SK-N-SH (cell line): ENCODE data around the gene TFDP2. TPM values are rescaled to one million over a fixed set of nuclear protein-coding genes. Genes with fewer than 3 reads are reported as not detected.

Experiments
- CTCF ChIA-PET: fragments of 300-600, 350-600 bp; formaldehyde crosslinking; extraction: SDS; loops from one replicate; lab custom pipeline; 2021; lab: Yijun Ruan, JAX
- POLR2A ChIA-PET: fragments of 350-600 bp; sonication (Branson Sonifier 250); formaldehyde crosslinking; extraction: SDS; loops from one replicate; lab custom pipeline; 2020; ENCODE audit warnings: antibody characterized with exemption, inconsistent platforms; lab: Yijun Ruan, JAX
- DNase-seq: peaks from one replicate; pipeline ENCODE4 v3.0.0; 2012
- H2AFZ ChIP-seq: fragments of 200-600 bp; sonication (generic); 2 replicates; pipeline ENCODE4 v1.8.1; 2016; ENCODE audit warnings: antibody characterized with exemption, mild to moderate bottlenecking, low read depth
- H3F3A ChIP-seq: fragments of 200-600 bp; sonication (generic); replicated peaks from 2 replicates; pipeline ENCODE3; 2016; ENCODE audit warnings: antibody characterized with exemption, mild to moderate bottlenecking; ENCODE audit not compliant: insufficient read depth
- H3K27ac ChIP-seq, 2 experiments: fragments of 200-500 bp in 1 of 2; fragments of 200-600 bp in 1 of 2; sonication (Bioruptor generic) in 1 of 2; sonication (generic), shearing (Covaris generic) in 1 of 2; 2 replicates each; pipeline versions ENCODE4 v1.5.1 to v1.6.1; 2014 to 2016; ENCODE audit warnings: low read depth in 2 of 2, inconsistent platforms in 1 of 2, low read length in 1 of 2, mild to moderate bottlenecking in 1 of 2, mixed read lengths in 1 of 2
- H3K27me3 ChIP-seq: fragments of 200-600 bp; sonication (generic), shearing (Covaris generic); 2 replicates; pipeline ENCODE4 v1.6.1; 2016; ENCODE audit warnings: mixed run types; ENCODE audit not compliant: insufficient read depth
- H3K36me3 ChIP-seq, 2 experiments: fragments of 200-500 bp in 1 of 2; fragments of 200-600 bp in 1 of 2; sonication (Bioruptor generic) in 1 of 2; sonication (generic) in 1 of 2; replicated peaks in 1 of 2; 2 replicates each; pipeline versions ENCODE3 to v1.5.1; 2014 to 2016; ENCODE audit warnings: low read length in 1 of 2, mild to moderate bottlenecking in 1 of 2; ENCODE audit not compliant: insufficient read depth in 2 of 2, control insufficient read depth in 1 of 2
- H3K4me1 ChIP-seq, 2 experiments: fragments of 200-500 bp in 1 of 2; fragments of 200-600 bp in 1 of 2; sonication (Bioruptor generic) in 1 of 2; sonication (generic), shearing (Covaris generic) in 1 of 2; 2 replicates each; pipeline versions ENCODE4 v1.5.1 to v1.6.1; 2014 to 2016; ENCODE audit warnings: low read depth in 1 of 2, low read length in 1 of 2, mixed run types in 1 of 2; ENCODE audit not compliant: insufficient read depth in 2 of 2, control insufficient read depth in 1 of 2
- H3K4me2 ChIP-seq: fragments of 200-600 bp; sonication (generic), shearing (Covaris generic); 2 replicates; pipeline ENCODE4 v1.6.1; 2017; ENCODE audit warnings: mixed run types
- H3K4me3 ChIP-seq, 2 experiments: fragments of 200-500 bp in 1 of 2; fragments of 200-600 bp in 1 of 2; sonication (Bioruptor generic) in 1 of 2; sonication (generic), shearing (Covaris generic) in 1 of 2; 2 replicates each; pipeline versions ENCODE4 v1.5.1 to v1.8.1; 2014 to 2016; ENCODE audit warnings: low read depth in 2 of 2, inconsistent platforms in 1 of 2, low read length in 1 of 2, mild to moderate bottlenecking in 1 of 2, mixed read lengths in 1 of 2, moderate library complexity in 1 of 2
- H3K79me2 ChIP-seq: fragments of 200-600 bp; sonication (generic); 2 replicates; pipeline ENCODE4 v1.8.1; 2017; ENCODE audit warnings: mild to moderate bottlenecking; ENCODE audit not compliant: insufficient read depth
- H3K9ac ChIP-seq: fragments of 200-600 bp; sonication (generic); 2 replicates; pipeline ENCODE4 v1.6.1; 2017; ENCODE audit warnings: mixed run types
- H3K9me2 ChIP-seq: fragments of 200-600 bp; sonication (generic); 2 replicates; pipeline ENCODE4 v1.6.1; 2017; ENCODE audit warnings: mixed run types
- H3K9me3 ChIP-seq: fragments of 200-600 bp; sonication (generic); 2 replicates; pipeline ENCODE4 v1.6.1; 2017; ENCODE audit warnings: mixed run types, mild to moderate bottlenecking, moderate library complexity
- H4K20me1 ChIP-seq: fragments of 200-600 bp; sonication (generic); 2 replicates; pipeline ENCODE4 v1.6.1; 2017; ENCODE audit warnings: mild to moderate bottlenecking, mixed run types; ENCODE audit not compliant: insufficient read depth
- CHD2 ChIP-seq: fragments of 150-350 bp; IDR thresholded peaks from 2 replicates; pipeline ENCODE4 v1.6.1; 2018; ENCODE audit warnings: low read length; ENCODE audit not compliant: partially characterized antibody
- ELF1 ChIP-seq: IDR thresholded peaks from 2 replicates; pipeline ENCODE4 v1.4.0; 2012
- EP300 ChIP-seq, 2 experiments: IDR thresholded peaks; 2 replicates each; pipeline versions ENCODE4 v1.4.0 to v1.6.1; 2012; ENCODE audit warnings: borderline replicate concordance in 1 of 2, low read depth in 1 of 2, low read length in 1 of 2
- FOSL2 ChIP-seq: IDR thresholded peaks from 2 replicates; pipeline ENCODE4 v1.4.0; 2012; ENCODE audit warnings: low read depth, mild to moderate bottlenecking, moderate library complexity, borderline replicate concordance
- FOXJ3 ChIP-seq: sonication (generic); formaldehyde crosslinking; IDR thresholded peaks from 2 replicates; pipeline ENCODE4 v1.5.1; 2020; ENCODE audit warnings: mild to moderate bottlenecking, missing genetic modification reagents
- GATA2 ChIP-seq: sonication (generic); formaldehyde crosslinking; IDR thresholded peaks from 2 replicates; pipeline ENCODE4 v1.5.0; 2020; ENCODE audit warnings: mild to moderate bottlenecking, missing genetic modification reagents
- JUND ChIP-seq: IDR thresholded peaks from 2 replicates; pipeline ENCODE4 v1.4.0; 2012
- MXI1 ChIP-seq: IDR thresholded peaks from 2 replicates; pipeline ENCODE4 v1.6.1; 2012; ENCODE audit warnings: mild to moderate bottlenecking, low read depth, low read length, improper control_type of control experiment
- NFIC ChIP-seq: IDR thresholded peaks from 2 replicates; pipeline ENCODE4 v1.4.0; 2012; ENCODE audit warnings: borderline replicate concordance
- POLR2AphosphoS5 ChIP-seq: IDR thresholded peaks from 2 replicates; pipeline ENCODE4 v1.6.1; 2012; ENCODE audit warnings: low read depth, low read length
- RAD21 ChIP-seq: IDR thresholded peaks from 2 replicates; pipeline ENCODE4 v1.6.1; 2012; ENCODE audit warnings: mild to moderate bottlenecking, low read length
- RCOR1 ChIP-seq: fragments of 150-350 bp; IDR thresholded peaks from 2 replicates; pipeline ENCODE4 v1.6.1; 2017; ENCODE audit warnings: antibody characterized with exemption, low read length
- RFX5 ChIP-seq: IDR thresholded peaks from 2 replicates; pipeline ENCODE4 v1.6.1; 2012; ENCODE audit warnings: mild to moderate bottlenecking, improper control_type of control experiment, low read length
- RXRA ChIP-seq: IDR thresholded peaks from 2 replicates; pipeline ENCODE4 v1.4.0; 2012; ENCODE audit warnings: low read depth, mild to moderate bottlenecking, borderline replicate concordance
- TAF1 ChIP-seq: IDR thresholded peaks from 2 replicates; pipeline ENCODE4 v1.6.1; 2012; ENCODE audit warnings: low read depth, mild to moderate bottlenecking, low read length, moderate library complexity, borderline replicate concordance
- WGBS: methylation state at CpG from one replicate; pipeline ENCODE4 v1.1.6; 2017; ENCODE audit warnings: low lambda C conversion rate; 5-methylcytosine and 5-hydroxymethylcytosine counted together
- polyA plus RNA-seq, 3 experiments: library from polyadenylated mRNA; depleted of rRNA; stranded (reverse); fragments of >200 nt; gene quantifications; 2 replicates each; pipeline ENCODE4 v1.2.3, GENCODE V29; 2012
- TF ChIP-seq, protein P1 (sequence below): IDR thresholded peaks from 2 replicates; pipeline ENCODE4 v1.6.1; 2012; ENCODE audit warnings: mild to moderate bottlenecking, low read depth, low read length, moderate library complexity
- TF ChIP-seq, protein P2 (sequence below): fragments of 150-350 bp; IDR thresholded peaks from 2 replicates; pipeline ENCODE4 v1.6.1; 2016; ENCODE audit warnings: mild to moderate bottlenecking, low read depth, low read length
- TF ChIP-seq, protein P3 (sequence below): IDR thresholded peaks from 2 replicates; pipeline ENCODE4 v1.4.0; 2012; ENCODE audit warnings: low read depth, borderline replicate concordance
- TF ChIP-seq, protein P4 (sequence below): fragments of 150-350 bp; IDR thresholded peaks from 2 replicates; pipeline ENCODE4 v1.6.1; 2017; ENCODE audit warnings: antibody characterized with exemption, low read length, low read depth, borderline replicate concordance
- TF ChIP-seq, protein P5 (sequence below): IDR thresholded peaks from 2 replicates; pipeline ENCODE4; 2012

TFDP2 gene
- polyA plus RNA-seq, 1 of the 3 experiments (the other 2 are of a cell fraction) = 8.6 TPM

DNA sequence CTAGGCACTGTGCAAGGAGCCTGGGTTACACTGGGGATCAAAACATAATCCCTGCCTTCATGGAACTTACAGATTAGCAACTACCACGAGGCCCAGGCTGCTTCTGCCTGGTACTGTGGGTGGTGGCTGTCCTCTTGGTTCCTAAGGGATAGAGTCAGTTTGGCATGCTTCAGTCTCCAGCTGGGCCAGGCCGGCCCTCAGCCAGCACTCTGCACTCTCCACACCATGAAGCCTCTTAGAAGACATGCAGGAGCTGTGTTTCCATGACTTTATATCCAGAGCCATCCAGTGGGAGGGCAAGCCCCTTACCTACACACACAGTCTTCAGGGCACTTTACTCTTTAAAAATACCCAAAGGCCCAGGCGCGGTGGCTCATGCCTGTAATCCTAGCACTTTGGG lies 218.5 kb downstream of the TFDP2 start:
- Histone ChIP-seq H3K36me3 (peaks cover 0 to 8% of the 10 kb centered on the region in 2 experiments), H4K20me1 (no peaks in the 10 kb centered on the region), H3K27me3 (no peaks in the 10 kb centered on the region), H3K4me1 (no peaks in the 10 kb centered on the region), H3F3A (peaks cover 5% of the 10 kb centered on the region), H3K9ac (no peak overlapping the region), H2AFZ (no peak overlapping the region), H3K79me2 (no peaks in the 10 kb centered on the region), H3K9me2 (no peaks in the 10 kb centered on the region), H3K9me3 (no peaks in the 10 kb centered on the region), H3K27ac (no peak overlapping the region), H3K4me2 (no peak overlapping the region), H3K4me3 (no peak overlapping the region)
- WGBS = 85% methylated on average over 4 of the region's 4 CpGs
- DNase-seq = no peak
- TF ChIP-seq EP300 (IDR thresholded peaks at IDR 0.05; ENCODE audit: borderline replicate concordance in 1 of 2, low read depth in 1 of 2, low read length in 1 of 2) (no peak), RXRA (no peak), FOSL2 (no peak), TAF1 (no peak), FOXJ3 (no peak), RFX5 (no peak), JUND (no peak), CHD2 (no peak), RAD21 (no peak), MXI1 (no peak), POLR2AphosphoS5 (no peak), GATA2 (CRISPR knock-in tag) (no peak), NFIC (no peak), ELF1 (no peak), RCOR1 (no peak)
- TF ChIP-seq, protein P1, sequence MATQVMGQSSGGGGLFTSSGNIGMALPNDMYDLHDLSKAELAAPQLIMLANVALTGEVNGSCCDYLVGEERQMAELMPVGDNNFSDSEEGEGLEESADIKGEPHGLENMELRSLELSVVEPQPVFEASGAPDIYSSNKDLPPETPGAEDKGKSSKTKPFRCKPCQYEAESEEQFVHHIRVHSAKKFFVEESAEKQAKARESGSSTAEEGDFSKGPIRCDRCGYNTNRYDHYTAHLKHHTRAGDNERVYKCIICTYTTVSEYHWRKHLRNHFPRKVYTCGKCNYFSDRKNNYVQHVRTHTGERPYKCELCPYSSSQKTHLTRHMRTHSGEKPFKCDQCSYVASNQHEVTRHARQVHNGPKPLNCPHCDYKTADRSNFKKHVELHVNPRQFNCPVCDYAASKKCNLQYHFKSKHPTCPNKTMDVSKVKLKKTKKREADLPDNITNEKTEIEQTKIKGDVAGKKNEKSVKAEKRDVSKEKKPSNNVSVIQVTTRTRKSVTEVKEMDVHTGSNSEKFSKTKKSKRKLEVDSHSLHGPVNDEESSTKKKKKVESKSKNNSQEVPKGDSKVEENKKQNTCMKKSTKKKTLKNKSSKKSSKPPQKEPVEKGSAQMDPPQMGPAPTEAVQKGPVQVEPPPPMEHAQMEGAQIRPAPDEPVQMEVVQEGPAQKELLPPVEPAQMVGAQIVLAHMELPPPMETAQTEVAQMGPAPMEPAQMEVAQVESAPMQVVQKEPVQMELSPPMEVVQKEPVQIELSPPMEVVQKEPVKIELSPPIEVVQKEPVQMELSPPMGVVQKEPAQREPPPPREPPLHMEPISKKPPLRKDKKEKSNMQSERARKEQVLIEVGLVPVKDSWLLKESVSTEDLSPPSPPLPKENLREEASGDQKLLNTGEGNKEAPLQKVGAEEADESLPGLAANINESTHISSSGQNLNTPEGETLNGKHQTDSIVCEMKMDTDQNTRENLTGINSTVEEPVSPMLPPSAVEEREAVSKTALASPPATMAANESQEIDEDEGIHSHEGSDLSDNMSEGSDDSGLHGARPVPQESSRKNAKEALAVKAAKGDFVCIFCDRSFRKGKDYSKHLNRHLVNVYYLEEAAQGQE = no peak
- TF ChIP-seq, protein P2, sequence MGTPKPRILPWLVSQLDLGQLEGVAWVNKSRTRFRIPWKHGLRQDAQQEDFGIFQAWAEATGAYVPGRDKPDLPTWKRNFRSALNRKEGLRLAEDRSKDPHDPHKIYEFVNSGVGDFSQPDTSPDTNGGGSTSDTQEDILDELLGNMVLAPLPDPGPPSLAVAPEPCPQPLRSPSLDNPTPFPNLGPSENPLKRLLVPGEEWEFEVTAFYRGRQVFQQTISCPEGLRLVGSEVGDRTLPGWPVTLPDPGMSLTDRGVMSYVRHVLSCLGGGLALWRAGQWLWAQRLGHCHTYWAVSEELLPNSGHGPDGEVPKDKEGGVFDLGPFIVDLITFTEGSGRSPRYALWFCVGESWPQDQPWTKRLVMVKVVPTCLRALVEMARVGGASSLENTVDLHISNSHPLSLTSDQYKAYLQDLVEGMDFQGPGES = no peak
- TF ChIP-seq, protein P3, sequence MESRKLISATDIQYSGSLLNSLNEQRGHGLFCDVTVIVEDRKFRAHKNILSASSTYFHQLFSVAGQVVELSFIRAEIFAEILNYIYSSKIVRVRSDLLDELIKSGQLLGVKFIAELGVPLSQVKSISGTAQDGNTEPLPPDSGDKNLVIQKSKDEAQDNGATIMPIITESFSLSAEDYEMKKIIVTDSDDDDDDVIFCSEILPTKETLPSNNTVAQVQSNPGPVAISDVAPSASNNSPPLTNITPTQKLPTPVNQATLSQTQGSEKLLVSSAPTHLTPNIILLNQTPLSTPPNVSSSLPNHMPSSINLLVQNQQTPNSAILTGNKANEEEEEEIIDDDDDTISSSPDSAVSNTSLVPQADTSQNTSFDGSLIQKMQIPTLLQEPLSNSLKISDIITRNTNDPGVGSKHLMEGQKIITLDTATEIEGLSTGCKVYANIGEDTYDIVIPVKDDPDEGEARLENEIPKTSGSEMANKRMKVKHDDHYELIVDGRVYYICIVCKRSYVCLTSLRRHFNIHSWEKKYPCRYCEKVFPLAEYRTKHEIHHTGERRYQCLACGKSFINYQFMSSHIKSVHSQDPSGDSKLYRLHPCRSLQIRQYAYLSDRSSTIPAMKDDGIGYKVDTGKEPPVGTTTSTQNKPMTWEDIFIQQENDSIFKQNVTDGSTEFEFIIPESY = no peak
- TF ChIP-seq, protein P4, sequence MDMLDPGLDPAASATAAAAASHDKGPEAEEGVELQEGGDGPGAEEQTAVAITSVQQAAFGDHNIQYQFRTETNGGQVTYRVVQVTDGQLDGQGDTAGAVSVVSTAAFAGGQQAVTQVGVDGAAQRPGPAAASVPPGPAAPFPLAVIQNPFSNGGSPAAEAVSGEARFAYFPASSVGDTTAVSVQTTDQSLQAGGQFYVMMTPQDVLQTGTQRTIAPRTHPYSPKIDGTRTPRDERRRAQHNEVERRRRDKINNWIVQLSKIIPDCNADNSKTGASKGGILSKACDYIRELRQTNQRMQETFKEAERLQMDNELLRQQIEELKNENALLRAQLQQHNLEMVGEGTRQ = no peak
- TF ChIP-seq, protein P5, sequence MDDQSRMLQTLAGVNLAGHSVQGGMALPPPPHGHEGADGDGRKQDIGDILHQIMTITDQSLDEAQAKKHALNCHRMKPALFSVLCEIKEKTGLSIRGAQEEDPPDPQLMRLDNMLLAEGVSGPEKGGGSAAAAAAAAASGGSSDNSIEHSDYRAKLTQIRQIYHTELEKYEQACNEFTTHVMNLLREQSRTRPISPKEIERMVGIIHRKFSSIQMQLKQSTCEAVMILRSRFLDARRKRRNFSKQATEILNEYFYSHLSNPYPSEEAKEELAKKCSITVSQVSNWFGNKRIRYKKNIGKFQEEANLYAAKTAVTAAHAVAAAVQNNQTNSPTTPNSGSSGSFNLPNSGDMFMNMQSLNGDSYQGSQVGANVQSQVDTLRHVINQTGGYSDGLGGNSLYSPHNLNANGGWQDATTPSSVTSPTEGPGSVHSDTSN = no peak
- ChIA-PET POLR2A (no interaction called here), CTCF (no interaction called here)
